ENCODE measurements around the gene ERICH6.
"Not testable (repeated sequence)": the region's sequence is repeated elsewhere in the genome, so short reads cannot be mapped to it uniquely, and the experiment has no call there.

Gene ERICH6

GRCh38 chr3:150682824-150683223 is 20.9 kb downstream of the ERICH6 start:
- in situ Hi-C loops (cut with MboI; ENCODE audit: low sequenced_read_pairs): no loop called here

- in situ Hi-C loops (cut with MboI; ENCODE audit: low sequenced_read_pairs): no loop called here
Observed at GRCh38 chr3:150682279-150682678, 21.4 kb downstream of the ERICH6 start.

- in situ Hi-C loops (cut with MboI; ENCODE audit: low sequenced_read_pairs): no loop called here
Observed at GRCh38 chr3:150681057-150681456, 22.7 kb downstream of the ERICH6 start.

DNA sequence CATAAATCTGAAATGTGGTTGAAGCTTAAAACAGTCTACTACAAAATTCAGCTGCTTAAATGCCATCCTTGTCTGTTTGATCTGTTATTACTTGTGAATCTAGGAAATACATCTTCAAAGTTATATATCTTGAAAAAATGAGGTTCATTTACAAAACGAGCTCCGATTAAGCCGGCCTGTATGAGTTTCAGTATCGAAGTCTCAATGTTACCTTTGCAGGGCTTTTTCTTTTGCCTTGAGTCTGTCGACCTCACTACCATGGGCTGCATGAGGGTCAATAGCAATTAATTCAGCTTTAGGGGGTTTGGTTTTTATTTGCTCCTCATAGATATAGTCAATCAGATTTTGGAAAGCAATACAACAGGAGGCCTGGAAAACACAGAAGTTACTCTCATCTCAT is 23.2 kb downstream of the ERICH6 start:
- in situ Hi-C loops (cut with MboI; ENCODE audit: low sequenced_read_pairs): no loop called here

- in situ Hi-C loops (cut with MboI; ENCODE audit: low sequenced_read_pairs): no loop called here
Observed at GRCh38 chr3:150675587-150675986, 28.1 kb downstream of the ERICH6 start.

- in situ Hi-C loops (cut with MboI; ENCODE audit: low sequenced_read_pairs): no loop called here
Observed at GRCh38 chr3:150673966-150674365, 29.8 kb downstream of the ERICH6 start.

GRCh38 chr3:150666167-150666566 is 37.6 kb downstream of the ERICH6 start:
- in situ Hi-C loops (cut with MboI; ENCODE audit: low sequenced_read_pairs): no loop called here

- in situ Hi-C loops (cut with MboI; ENCODE audit: low sequenced_read_pairs): no loop called here
Observed at GRCh38 chr3:150663461-150663860, 40.3 kb downstream of the ERICH6 start.

DNA sequence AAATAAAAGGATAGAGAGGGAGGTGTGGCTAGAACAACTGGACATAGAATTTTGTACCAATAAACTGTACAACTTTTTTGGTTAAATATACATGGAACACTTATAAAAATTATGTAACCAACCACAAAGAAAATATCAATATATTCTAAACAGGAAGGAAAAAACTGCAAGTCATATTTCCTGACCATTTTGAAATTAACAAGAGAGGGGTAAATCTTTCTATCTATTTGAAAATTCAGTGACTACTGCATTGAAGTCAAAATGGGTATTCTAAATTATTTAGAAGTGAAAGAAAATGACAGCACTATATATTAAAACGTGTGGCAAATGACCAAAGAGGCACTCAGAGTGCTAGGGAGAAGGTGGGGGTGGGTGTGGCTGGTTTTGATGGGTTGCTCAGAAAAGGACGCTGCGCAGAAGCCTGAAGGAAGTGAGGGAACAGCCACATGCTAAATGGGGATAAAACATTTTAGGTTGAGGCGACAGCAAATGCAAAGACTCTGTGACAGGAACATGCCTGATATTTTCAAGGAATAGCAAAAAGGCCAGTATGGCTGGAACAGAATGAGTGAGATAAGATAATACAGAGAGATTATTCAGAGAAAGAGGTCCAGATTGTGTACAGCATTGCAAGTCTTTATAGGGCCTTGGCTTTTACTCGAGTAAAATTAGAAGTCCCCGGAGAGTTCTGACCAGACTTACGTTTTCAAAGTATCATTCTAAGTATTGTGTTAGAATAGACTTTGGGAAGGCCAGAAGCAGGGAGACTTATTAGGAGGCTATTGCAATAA is 41.1 kb downstream of the ERICH6 start:
- in situ Hi-C loops (cut with MboI; ENCODE audit: low sequenced_read_pairs): no loop called here

- in situ Hi-C loops (cut with MboI; ENCODE audit: low sequenced_read_pairs): no loop called here
Observed at GRCh38 chr3:150656316-150656715, 47.4 kb downstream of the ERICH6 start.

DNA sequence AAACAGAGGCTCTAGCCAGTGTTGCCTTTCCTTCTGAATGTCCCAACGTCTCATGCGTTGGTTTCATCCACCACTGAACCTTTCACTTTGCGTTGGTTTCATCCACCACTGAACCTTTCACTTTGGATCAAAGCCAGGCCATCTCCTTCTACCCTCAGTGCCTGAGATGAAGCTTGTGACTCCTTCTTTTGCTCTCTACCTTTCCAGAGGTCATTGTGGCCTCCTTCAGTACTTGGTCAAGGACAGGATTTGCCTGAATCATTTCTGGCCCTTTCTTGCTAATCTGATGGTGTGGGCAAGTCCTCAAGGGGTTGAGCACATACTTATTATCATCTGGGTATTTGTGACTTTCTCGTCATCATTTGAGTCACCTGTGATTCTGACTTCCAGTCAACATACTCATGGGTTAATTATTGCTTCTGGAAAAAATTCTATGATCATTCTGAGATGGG is 50.6 kb downstream of the ERICH6 start:
- in situ Hi-C loops (cut with MboI; ENCODE audit: low sequenced_read_pairs): no loop called here

- in situ Hi-C loops (cut with MboI; ENCODE audit: low sequenced_read_pairs): no loop called here
Observed at GRCh38 chr3:150640256-150640655, 63.5 kb downstream of the ERICH6 start.

DNA sequence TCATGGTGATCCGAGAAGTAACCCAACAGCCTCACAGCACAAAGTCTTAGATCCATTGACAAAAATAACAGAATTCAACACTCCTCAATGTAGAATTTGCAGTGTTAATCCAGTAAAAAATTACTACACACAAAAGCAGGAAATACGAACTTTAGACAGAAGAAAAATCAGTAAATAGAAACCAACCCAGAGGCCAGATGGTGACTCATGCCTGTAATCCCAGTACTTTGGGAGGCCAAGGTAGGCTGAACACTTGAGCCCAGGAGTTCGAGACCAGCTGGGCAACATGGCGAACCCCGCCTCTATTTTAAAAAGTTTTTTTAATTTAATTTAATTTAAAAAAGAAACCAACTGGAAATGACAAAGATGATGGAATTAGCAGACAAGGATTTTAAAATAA is 64.5 kb downstream of the ERICH6 start:
- in situ Hi-C loops (cut with MboI; ENCODE audit: low sequenced_read_pairs): no loop called here

DNA sequence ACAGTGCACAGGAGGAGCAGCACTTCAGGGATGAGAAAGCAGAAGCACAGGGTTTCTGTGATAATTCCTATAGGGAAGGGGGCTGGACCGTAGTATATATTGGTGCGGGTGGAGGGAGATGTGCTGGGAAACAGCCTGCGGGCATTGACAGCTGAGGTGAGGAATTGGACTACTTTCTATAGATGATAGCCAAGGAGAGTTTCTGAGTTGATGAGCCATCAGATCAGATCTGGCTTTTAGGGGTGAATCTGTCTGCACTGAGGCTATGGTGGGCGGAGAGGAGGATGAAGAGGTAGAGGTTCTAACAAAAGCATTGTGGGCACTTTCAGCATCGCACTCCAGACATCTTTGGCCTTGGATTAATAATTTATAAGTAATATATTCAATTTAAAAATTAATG is 67.5 kb downstream of the ERICH6 start:
- in situ Hi-C loops (cut with MboI; ENCODE audit: low sequenced_read_pairs): no loop called here

DNA sequence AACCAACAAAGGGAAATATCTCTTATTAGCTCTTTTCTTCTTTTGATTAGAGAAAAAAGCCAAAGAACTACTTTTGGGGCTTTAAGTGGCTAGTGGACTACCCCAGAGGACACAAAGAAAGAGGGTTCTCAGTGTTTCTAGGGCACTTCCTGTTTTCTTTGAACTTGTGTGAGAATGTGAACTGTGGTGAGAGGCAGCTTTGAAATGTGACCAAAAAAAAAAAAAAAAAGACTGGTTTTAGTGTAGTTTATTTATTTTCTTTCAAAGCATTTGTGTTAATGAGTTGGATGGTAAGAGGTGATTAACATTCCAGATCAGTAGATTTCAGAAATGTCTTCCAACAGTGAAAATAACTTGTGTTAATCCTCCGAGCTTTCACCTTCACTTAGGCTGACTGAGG is 68.2 kb downstream of the ERICH6 start:
- in situ Hi-C loops (cut with MboI; ENCODE audit: low sequenced_read_pairs): no loop called here

GRCh38 chr3:150635076-150635475 is 68.6 kb downstream of the ERICH6 start:
- in situ Hi-C loops (cut with MboI; ENCODE audit: low sequenced_read_pairs): no loop called here

GRCh38 chr3:150631515-150632221 is 72.1 kb downstream of the ERICH6 start:
- in situ Hi-C loops (cut with MboI; ENCODE audit: low sequenced_read_pairs): no loop called here

DNA sequence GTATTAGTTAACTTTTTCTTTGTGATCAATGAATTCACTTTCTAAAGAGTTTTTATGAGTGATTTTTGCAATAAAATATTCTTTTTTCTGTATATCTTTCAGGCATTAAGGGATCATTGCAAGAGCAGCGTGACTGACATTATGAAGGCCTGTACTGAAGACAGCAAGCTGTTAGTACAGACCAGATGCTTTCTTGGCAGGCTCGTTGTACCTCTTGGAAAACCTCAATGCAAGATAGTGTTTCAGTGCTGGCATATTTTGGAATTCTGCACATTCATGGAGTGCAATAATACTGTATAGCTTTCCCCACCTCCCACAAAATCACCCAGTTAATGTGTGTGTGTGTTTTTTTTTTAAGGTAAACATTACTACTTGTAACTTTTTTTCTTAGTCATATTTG is 76.2 kb downstream of the ERICH6 start:
- in situ Hi-C loops (cut with MboI; ENCODE audit: low sequenced_read_pairs): no loop called here

- in situ Hi-C loops (cut with MboI; ENCODE audit: low sequenced_read_pairs): no loop called here
Observed at GRCh38 chr3:150626148-150626930, 77.4 kb downstream of the ERICH6 start.

DNA sequence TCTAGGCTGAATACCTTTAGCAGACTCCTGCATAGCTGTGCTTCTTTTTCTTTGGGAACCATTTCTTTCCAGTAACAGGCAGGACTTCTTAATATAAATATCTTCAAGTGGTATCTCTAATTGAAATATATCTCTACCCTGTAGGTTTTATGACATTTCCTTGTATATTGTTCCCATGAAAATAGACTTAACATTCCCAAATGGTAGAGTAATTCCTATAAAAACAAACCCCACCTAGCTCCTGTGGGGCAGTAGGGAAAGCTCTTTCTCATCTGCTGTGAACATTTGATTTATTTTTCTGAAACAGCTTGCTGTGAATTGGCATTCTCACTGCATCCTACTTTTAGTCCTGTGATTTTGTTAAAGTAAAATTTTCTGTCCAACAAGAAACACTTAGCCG is 79.8 kb downstream of the ERICH6 start:
- in situ Hi-C loops (cut with MboI; ENCODE audit: low sequenced_read_pairs): no loop called here

DNA sequence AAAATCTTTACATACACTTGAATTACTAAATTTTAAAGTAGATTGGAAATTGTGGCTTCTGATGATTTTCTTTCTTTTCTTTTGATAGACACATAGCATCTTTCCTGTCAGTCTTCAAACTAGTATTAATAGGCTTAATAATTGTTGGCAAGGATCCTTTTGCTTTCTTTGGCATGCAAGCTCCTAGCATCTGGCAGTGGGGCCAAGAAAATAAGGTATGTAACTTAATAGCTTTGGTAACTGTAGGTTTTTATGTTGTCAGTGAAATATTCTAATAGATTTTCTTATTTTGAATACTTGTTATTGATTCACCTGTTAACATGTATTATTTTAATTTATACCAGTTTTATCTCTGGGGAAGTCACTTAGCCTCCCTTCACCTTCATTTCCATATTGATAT is 80.8 kb downstream of the ERICH6 start:
- in situ Hi-C loops (cut with MboI; ENCODE audit: low sequenced_read_pairs): not testable (repeated sequence)
